ENCODE data around the gene ISOC2.

ISOC2 gene

GRCh38 chr19:55462722-55463121 is 1.3 kb upstream of the ISOC2 start:
- H3K27me3 ChIP-seq (ENCODE audit: control insufficient read depth in 1 of 2, insufficient read depth in 2 of 2, low read length in 2 of 2): no peaks in the 10 kb centered on the region
- H3K9me3 ChIP-seq (ENCODE audit: control insufficient read depth in 2 of 2, low read length in 2 of 2): no peaks in the 10 kb centered on the region
- H3K4me3 ChIP-seq (ENCODE audit: low read length in 2 of 2): no peak overlapping the region
- no peaks in the 10 kb centered on the region for H3K36me3 ChIP-seq (ENCODE audit: control insufficient read depth in 2 of 2, insufficient read depth in 2 of 2, low read length in 2 of 2)
- no peak overlapping the region for H3K27ac ChIP-seq (ENCODE audit: low read length)
- H3K9ac ChIP-seq (ENCODE audit: low read length in 2 of 2): no peak overlapping the region
- peaks cover 31% of the 10 kb centered on the region for H3K4me1 ChIP-seq (ENCODE audit: control insufficient read depth, insufficient read depth, low read length)

GRCh38 chr19:55461974-55462626 is 658 bp upstream of the ISOC2 start:
- peak overlapping the region; percentile 86 to 91 for H3K4me3 ChIP-seq (ENCODE audit: low read length in 2 of 2)
- H3K4me1 ChIP-seq (ENCODE audit: control insufficient read depth, insufficient read depth, low read length): peaks cover 29% of the 10 kb centered on the region
- H3K27me3 ChIP-seq (ENCODE audit: control insufficient read depth in 1 of 2, insufficient read depth in 2 of 2, low read length in 2 of 2): no peaks in the 10 kb centered on the region

GRCh38 chr19:55460670-55461258 is 678 bp downstream of the ISOC2 start:
- peaks cover 29% of the 10 kb centered on the region for H3K4me1 ChIP-seq (ENCODE audit: control insufficient read depth, insufficient read depth, low read length)
- peak overlapping the region; percentile 91 for H3K27ac ChIP-seq (ENCODE audit: low read length)
- H3K4me3 ChIP-seq (ENCODE audit: low read length in 2 of 2): peak overlapping the region; percentile 83 to 93
- no peaks in the 10 kb centered on the region for H3K36me3 ChIP-seq (ENCODE audit: control insufficient read depth in 2 of 2, insufficient read depth in 2 of 2, low read length in 2 of 2)
- peak overlapping the region; percentile 87 to 91 for H3K9ac ChIP-seq (ENCODE audit: low read length in 2 of 2)
- no peaks in the 10 kb centered on the region for H3K9me3 ChIP-seq (ENCODE audit: control insufficient read depth in 2 of 2, low read length in 2 of 2)
- no peaks in the 10 kb centered on the region for H3K27me3 ChIP-seq (ENCODE audit: control insufficient read depth in 1 of 2, insufficient read depth in 2 of 2, low read length in 2 of 2)

More at GRCh38 chr19:55461974-55462626, 658 bp upstream of the ISOC2 start:
- H3K9ac ChIP-seq (ENCODE audit: low read length in 2 of 2): peak overlapping the region; percentile 79 to 86
- H3K36me3 ChIP-seq (ENCODE audit: control insufficient read depth in 2 of 2, insufficient read depth in 2 of 2, low read length in 2 of 2): no peaks in the 10 kb centered on the region
- no peaks in the 10 kb centered on the region for H3K9me3 ChIP-seq (ENCODE audit: control insufficient read depth in 2 of 2, low read length in 2 of 2)
- H3K27ac ChIP-seq (ENCODE audit: low read length): peak overlapping the region; percentile 91

GRCh38 chr19:55459950-55460657 is 1.3 kb downstream of the ISOC2 start:
- Histone ChIP-seq H3K27me3 (ENCODE audit: control insufficient read depth in 1 of 2, insufficient read depth in 2 of 2, low read length in 2 of 2) (no peaks in the 10 kb centered on the region), H3K9me3 (ENCODE audit: control insufficient read depth in 2 of 2, low read length in 2 of 2) (no peaks in the 10 kb centered on the region), H3K4me1 (ENCODE audit: control insufficient read depth, insufficient read depth, low read length) (peaks cover 29% of the 10 kb centered on the region), H3K4me3 (ENCODE audit: low read length in 2 of 2) (peak overlapping the region; percentile 83 to 93), H3K9ac (ENCODE audit: low read length in 2 of 2) (peak overlapping the region; percentile 46 to 47), H3K36me3 (ENCODE audit: control insufficient read depth in 2 of 2, insufficient read depth in 2 of 2, low read length in 2 of 2) (no peaks in the 10 kb centered on the region), H3K27ac (ENCODE audit: low read length) (peak overlapping the region; percentile 91)

- peak overlapping the region; percentile 91 for H3K27ac ChIP-seq (ENCODE audit: low read length)
- peaks cover 29% of the 10 kb centered on the region for H3K4me1 ChIP-seq (ENCODE audit: control insufficient read depth, insufficient read depth, low read length)
- peak overlapping the region in 1 of 2 donors; percentile 93 for H3K4me3 ChIP-seq (ENCODE audit: low read length in 2 of 2)
- peak overlapping the region in 1 of 2 donors; percentile 47 for H3K9ac ChIP-seq (ENCODE audit: low read length in 2 of 2)
- H3K36me3 ChIP-seq (ENCODE audit: control insufficient read depth in 2 of 2, insufficient read depth in 2 of 2, low read length in 2 of 2): no peaks in the 10 kb centered on the region
- no peaks in the 10 kb centered on the region for H3K27me3 ChIP-seq (ENCODE audit: control insufficient read depth in 1 of 2, insufficient read depth in 2 of 2, low read length in 2 of 2)
- no peaks in the 10 kb centered on the region for H3K9me3 ChIP-seq (ENCODE audit: control insufficient read depth in 2 of 2, low read length in 2 of 2)
Measured at GRCh38 chr19:55459551-55459949, 1.9 kb downstream of the ISOC2 start.

- H3K27me3 ChIP-seq (ENCODE audit: control insufficient read depth in 1 of 2, insufficient read depth in 2 of 2, low read length in 2 of 2): no peaks in the 10 kb centered on the region
- no peak overlapping the region for H3K27ac ChIP-seq (ENCODE audit: low read length)
- H3K4me3 ChIP-seq (ENCODE audit: low read length in 2 of 2): no peak overlapping the region
- peaks cover 33% of the 10 kb centered on the region for H3K4me1 ChIP-seq (ENCODE audit: control insufficient read depth, insufficient read depth, low read length)
- no peaks in the 10 kb centered on the region for H3K9me3 ChIP-seq (ENCODE audit: control insufficient read depth in 2 of 2, low read length in 2 of 2)
- no peak overlapping the region for H3K9ac ChIP-seq (ENCODE audit: low read length in 2 of 2)
- no peaks in the 10 kb centered on the region for H3K36me3 ChIP-seq (ENCODE audit: control insufficient read depth in 2 of 2, insufficient read depth in 2 of 2, low read length in 2 of 2)
Measured at GRCh38 chr19:55457683-55458457, 3.6 kb downstream of the ISOC2 start.

GRCh38 chr19:55456347-55456746 is 5.1 kb downstream of the ISOC2 start:
- Histone ChIP-seq H3K36me3 (ENCODE audit: control insufficient read depth in 2 of 2, insufficient read depth in 2 of 2, low read length in 2 of 2) (no peaks in the 10 kb centered on the region), H3K4me3 (ENCODE audit: low read length in 2 of 2) (no peak overlapping the region), H3K9ac (ENCODE audit: low read length in 2 of 2) (no peak overlapping the region), H3K4me1 (ENCODE audit: control insufficient read depth, insufficient read depth, low read length) (peaks cover 32% of the 10 kb centered on the region), H3K9me3 (ENCODE audit: control insufficient read depth in 2 of 2, low read length in 2 of 2) (no peaks in the 10 kb centered on the region), H3K27me3 (ENCODE audit: control insufficient read depth in 1 of 2, insufficient read depth in 2 of 2, low read length in 2 of 2) (peaks cover 5 to 14% of the 10 kb centered on the region in 2 donors), H3K27ac (ENCODE audit: low read length) (no peak overlapping the region)

GRCh38 chr19:55455576-55456235 is 5.7 kb downstream of the ISOC2 start:
- H3K9me3 ChIP-seq (ENCODE audit: control insufficient read depth in 2 of 2, low read length in 2 of 2): no peaks in the 10 kb centered on the region
- H3K27me3 ChIP-seq (ENCODE audit: control insufficient read depth in 1 of 2, insufficient read depth in 2 of 2, low read length in 2 of 2): peaks cover 5 to 16% of the 10 kb centered on the region in 2 donors
- peaks cover 25% of the 10 kb centered on the region for H3K4me1 ChIP-seq (ENCODE audit: control insufficient read depth, insufficient read depth, low read length)
- no peak overlapping the region for H3K4me3 ChIP-seq (ENCODE audit: low read length in 2 of 2)
- no peak overlapping the region for H3K9ac ChIP-seq (ENCODE audit: low read length in 2 of 2)
- H3K36me3 ChIP-seq (ENCODE audit: control insufficient read depth in 2 of 2, insufficient read depth in 2 of 2, low read length in 2 of 2): no peaks in the 10 kb centered on the region
- no peak overlapping the region for H3K27ac ChIP-seq (ENCODE audit: low read length)

- no peaks in the 10 kb centered on the region for H3K9me3 ChIP-seq (ENCODE audit: control insufficient read depth in 2 of 2, low read length in 2 of 2)
- peaks cover 9 to 17% of the 10 kb centered on the region in 2 donors for H3K27me3 ChIP-seq (ENCODE audit: control insufficient read depth in 1 of 2, insufficient read depth in 2 of 2, low read length in 2 of 2)
- no peak overlapping the region for H3K4me3 ChIP-seq (ENCODE audit: low read length in 2 of 2)
- H3K4me1 ChIP-seq (ENCODE audit: control insufficient read depth, insufficient read depth, low read length): peaks cover 17% of the 10 kb centered on the region
- H3K9ac ChIP-seq (ENCODE audit: low read length in 2 of 2): no peak overlapping the region
- H3K27ac ChIP-seq (ENCODE audit: low read length): no peak overlapping the region
- H3K36me3 ChIP-seq (ENCODE audit: control insufficient read depth in 2 of 2, insufficient read depth in 2 of 2, low read length in 2 of 2): no peaks in the 10 kb centered on the region
Measured at GRCh38 chr19:55454787-55455243, 6.6 kb downstream of the ISOC2 start.

Data from stomach smooth muscle (tissue), 2 donors.